NT2/D1 (cell line): ENCODE results near the gene UBR4.

Source experiments
- SUZ12 ChIP-seq: IDR thresholded peaks from 2 replicates; pipeline ENCODE4 v1.6.1; 2011; ENCODE audit not compliant: insufficient read length, insufficient read depth; ENCODE audit errors: extremely low read depth
- ZNF274 ChIP-seq: IDR thresholded peaks from 2 replicates; pipeline ENCODE4 v1.6.1; 2011; ENCODE audit warnings: mild to moderate bottlenecking, low read depth, low read length

GRCh38 chr1:19122668-19123067, 87.4 kb downstream of the UBR4 start:
- TF ChIP-seq SUZ12 (no peak), ZNF274 (no peak)
